BLaER1 (cell line): ENCODE results near the gene EPM2AIP1.

Experiments used
- H3K27ac ChIP-seq: shearing (Covaris generic); formaldehyde crosslinking; 2 replicates; pipeline ENCODE4 v1.8.1; 2022
- H3K27me3 ChIP-seq: shearing (Covaris generic); formaldehyde crosslinking; 2 replicates; pipeline ENCODE4 v1.8.1; 2022
- H3K36me3 ChIP-seq: shearing (Covaris generic); formaldehyde crosslinking; 2 replicates; pipeline ENCODE4 v1.8.1; 2022
- H3K4me1 ChIP-seq: shearing (Covaris generic); formaldehyde crosslinking; 2 replicates; pipeline ENCODE4 v1.8.1; 2022
- H3K4me2 ChIP-seq: shearing (Covaris generic); formaldehyde crosslinking; 2 replicates; pipeline ENCODE4 v1.8.1; 2022
- H3K4me3 ChIP-seq: shearing (Covaris generic); formaldehyde crosslinking; 2 replicates; pipeline ENCODE4 v1.8.1; 2022
- H3K9ac ChIP-seq: shearing (Covaris generic); formaldehyde crosslinking; 2 replicates; pipeline ENCODE4 v1.8.1; 2022
- H3K9me3 ChIP-seq: shearing (Covaris generic); formaldehyde crosslinking; 2 replicates; pipeline ENCODE4 v1.8.1; 2022
- H4K20me1 ChIP-seq: shearing (Covaris generic); formaldehyde crosslinking; 2 replicates; pipeline ENCODE4 v1.8.1; 2022
- Cebpa-rat ChIP-seq: shearing (Covaris generic); IDR thresholded peaks from 2 replicates; pipeline ENCODE4 v1.8.1; 2022

The EPM2AIP1 gene

DNA sequence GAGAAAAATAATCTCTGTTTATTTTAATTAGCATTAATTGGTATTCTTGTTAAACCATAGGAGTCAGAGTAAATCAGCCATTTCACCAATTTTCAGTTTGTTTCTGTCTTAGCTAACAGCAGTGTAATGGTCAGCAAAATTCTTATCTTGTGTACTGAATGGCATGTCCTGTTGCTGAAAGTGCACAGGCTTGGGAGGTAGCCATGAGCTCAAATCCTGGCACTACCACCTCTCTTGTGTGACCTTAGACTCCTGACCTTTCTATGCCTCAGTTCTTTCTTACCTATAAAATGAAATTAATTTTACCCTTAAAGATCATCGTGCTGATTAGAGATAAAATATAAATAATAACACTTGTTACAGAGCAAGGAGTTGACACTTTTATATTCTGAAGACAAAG lies 36.2 kb upstream of the EPM2AIP1 start:
- Histone ChIP-seq H3K27ac (no peak overlapping the region), H3K4me2 (no peak overlapping the region), H3K4me3 (no peak overlapping the region), H3K4me1 (peaks cover 20% of the 10 kb centered on the region), H3K9ac (no peak overlapping the region), H4K20me1 (no peaks in the 10 kb centered on the region), H3K36me3 (peaks cover 97% of the 10 kb centered on the region), H3K9me3 (peaks cover 2% of the 10 kb centered on the region), H3K27me3 (no peaks in the 10 kb centered on the region)
- TF ChIP-seq Cebpa-rat, result no peak

DNA sequence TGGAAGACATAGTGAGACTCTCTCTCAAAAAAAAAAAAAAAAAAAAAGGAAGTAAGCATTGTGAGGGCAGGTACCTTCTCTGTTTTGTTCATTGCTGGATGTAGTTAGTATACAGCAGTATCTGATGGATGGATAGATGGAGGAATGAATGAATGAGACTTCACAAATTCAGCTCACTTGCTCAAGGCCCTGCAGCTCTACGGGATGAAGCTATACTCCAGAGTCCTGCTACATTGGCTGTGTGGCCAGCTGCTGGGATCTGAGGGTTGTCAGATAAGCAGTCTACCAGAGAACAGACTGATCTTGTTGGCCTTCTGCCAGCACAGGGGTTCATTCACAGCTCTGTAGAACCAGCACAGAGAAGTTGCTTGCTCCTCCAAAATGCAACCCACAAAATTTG lies 35.4 kb upstream of the EPM2AIP1 start:
- no peak for TF ChIP-seq Cebpa-rat
- H3K9me3 ChIP-seq, result no peaks in the 10 kb centered on the region
- peaks cover 20% of the 10 kb centered on the region for H3K4me1 ChIP-seq
- no peak overlapping the region for H3K4me2 ChIP-seq
- no peak overlapping the region for H3K9ac ChIP-seq
- no peak overlapping the region for H3K4me3 ChIP-seq
- no peaks in the 10 kb centered on the region for H3K27me3 ChIP-seq
- no peak overlapping the region for H3K27ac ChIP-seq
- no peaks in the 10 kb centered on the region for H4K20me1 ChIP-seq
- peaks cover 96% of the 10 kb centered on the region for H3K36me3 ChIP-seq

DNA sequence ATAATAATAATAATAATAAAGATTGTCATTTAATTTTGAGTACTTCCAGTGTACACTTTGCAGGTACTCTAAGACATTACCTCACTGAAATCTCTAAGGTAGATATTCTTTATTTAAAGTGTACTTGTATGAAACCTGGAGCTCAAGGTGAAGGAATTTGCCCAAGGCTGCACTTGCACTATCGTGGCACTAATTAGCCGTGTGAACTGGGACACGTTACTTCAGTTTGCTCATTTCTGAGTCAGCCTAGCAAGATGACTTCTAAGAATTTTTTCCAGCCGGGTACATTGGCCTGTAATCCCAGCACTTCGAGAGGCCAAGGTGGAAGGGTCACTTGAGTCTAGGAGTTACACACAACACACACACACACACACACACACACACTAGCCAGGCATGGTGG lies 33.9 kb upstream of the EPM2AIP1 start:
- no peaks in the 10 kb centered on the region for H3K27me3 ChIP-seq
- H3K36me3 ChIP-seq, result peaks cover 96% of the 10 kb centered on the region
- no peak overlapping the region for H3K9ac ChIP-seq
- H3K4me2 ChIP-seq, result no peak overlapping the region
- H4K20me1 ChIP-seq, result no peaks in the 10 kb centered on the region
- no peak for TF ChIP-seq Cebpa-rat
- H3K9me3 ChIP-seq, result no peaks in the 10 kb centered on the region
- no peak overlapping the region for H3K27ac ChIP-seq
- no peak overlapping the region for H3K4me3 ChIP-seq
- peaks cover 20% of the 10 kb centered on the region for H3K4me1 ChIP-seq

DNA sequence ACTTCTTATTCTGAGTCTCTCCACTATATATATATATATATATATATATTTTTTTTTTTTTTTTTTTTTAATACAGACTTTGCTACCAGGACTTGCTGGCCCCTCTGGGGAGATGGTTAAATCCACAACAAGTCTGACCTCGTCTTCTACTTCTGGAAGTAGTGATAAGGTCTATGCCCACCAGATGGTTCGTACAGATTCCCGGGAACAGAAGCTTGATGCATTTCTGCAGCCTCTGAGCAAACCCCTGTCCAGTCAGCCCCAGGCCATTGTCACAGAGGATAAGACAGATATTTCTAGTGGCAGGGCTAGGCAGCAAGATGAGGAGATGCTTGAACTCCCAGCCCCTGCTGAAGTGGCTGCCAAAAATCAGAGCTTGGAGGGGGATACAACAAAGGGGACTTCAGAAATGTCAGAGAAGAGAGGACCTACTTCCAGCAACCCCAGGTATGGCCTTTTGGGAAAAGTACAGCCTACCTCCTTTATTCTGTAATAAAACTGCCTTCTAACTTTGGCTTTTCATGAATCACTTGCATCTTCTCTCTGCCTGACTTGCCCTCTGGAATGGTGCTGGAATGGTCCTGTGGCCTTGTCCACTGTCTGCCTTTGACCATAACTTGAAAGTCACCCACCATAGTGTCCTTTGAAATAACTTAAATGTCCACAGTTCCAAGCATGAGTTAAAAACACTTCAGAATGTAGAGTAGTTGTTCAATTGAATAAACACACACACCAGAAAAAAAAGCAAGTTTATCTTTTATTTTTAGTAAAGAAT lies 32.8 kb upstream of the EPM2AIP1 start:
- H3K4me1 ChIP-seq, result peaks cover 20% of the 10 kb centered on the region
- no peaks in the 10 kb centered on the region for H3K27me3 ChIP-seq
- H3K4me3 ChIP-seq, result no peak overlapping the region
- H3K36me3 ChIP-seq, result peaks cover 96% of the 10 kb centered on the region
- H3K4me2 ChIP-seq, result no peak overlapping the region
- no peaks in the 10 kb centered on the region for H4K20me1 ChIP-seq
- H3K9me3 ChIP-seq, result no peaks in the 10 kb centered on the region
- no peak for TF ChIP-seq Cebpa-rat
- no peak overlapping the region for H3K27ac ChIP-seq
- no peak overlapping the region for H3K9ac ChIP-seq

DNA sequence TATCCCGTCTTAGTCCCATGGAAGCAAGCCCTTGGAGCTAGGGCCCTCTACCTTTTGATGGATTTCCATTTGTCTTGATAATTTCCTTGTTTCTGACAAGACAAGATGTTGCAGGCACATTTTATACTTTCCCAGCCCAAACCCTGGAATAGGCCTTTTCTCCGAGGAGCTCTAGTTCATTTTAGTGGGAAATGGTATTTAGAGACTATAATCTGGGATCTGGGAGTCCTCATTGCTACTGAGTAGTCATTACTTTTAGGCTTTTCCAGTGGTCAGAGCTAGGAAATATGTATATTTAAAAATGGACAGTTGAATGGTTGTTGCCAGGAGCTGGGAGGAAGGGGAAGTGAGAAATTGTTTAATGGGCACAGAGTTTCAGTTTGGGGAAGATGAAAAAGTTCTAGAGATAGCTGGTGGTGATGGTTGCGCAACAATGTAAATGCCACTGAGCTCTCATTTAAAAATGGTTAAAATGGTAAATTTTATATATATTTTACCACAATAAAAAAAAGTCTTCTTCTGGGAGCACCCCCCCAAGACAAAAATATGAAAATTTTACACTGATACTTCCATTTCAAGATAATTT lies 32.0 kb upstream of the EPM2AIP1 start:
- H3K36me3 ChIP-seq, result peaks cover 96% of the 10 kb centered on the region

DNA sequence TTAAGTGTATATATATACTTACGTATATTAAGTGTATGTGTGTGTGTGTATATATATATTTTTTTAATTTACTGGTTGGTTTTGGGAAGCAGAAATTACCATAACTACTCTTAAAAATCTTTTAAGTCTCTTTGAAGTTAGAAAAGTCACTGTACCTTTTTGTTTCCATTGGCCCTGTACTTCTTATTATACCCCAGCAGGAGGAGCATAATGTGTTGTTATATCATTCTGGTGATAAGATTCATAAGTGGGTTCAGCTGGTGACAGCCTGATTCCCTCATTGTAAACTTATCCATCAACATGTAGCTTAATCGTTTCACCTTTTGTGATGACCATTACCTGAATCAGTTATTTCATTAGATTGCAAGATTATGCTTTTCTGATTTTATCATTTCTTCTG lies 31.2 kb upstream of the EPM2AIP1 start:
- H4K20me1 ChIP-seq, result no peaks in the 10 kb centered on the region
- TF ChIP-seq Cebpa-rat, result no peak
- H3K4me1 ChIP-seq, result peaks cover 7% of the 10 kb centered on the region
- no peak overlapping the region for H3K9ac ChIP-seq
- no peak overlapping the region for H3K27ac ChIP-seq
- no peak overlapping the region for H3K4me2 ChIP-seq
- H3K4me3 ChIP-seq, result no peak overlapping the region
- H3K27me3 ChIP-seq, result no peaks in the 10 kb centered on the region
- no peaks in the 10 kb centered on the region for H3K9me3 ChIP-seq
- peaks cover 96% of the 10 kb centered on the region for H3K36me3 ChIP-seq

More for the DNA sequence above, 32.0 kb upstream of the EPM2AIP1 start:
- Histone ChIP-seq H4K20me1 (no peaks in the 10 kb centered on the region), H3K9me3 (no peaks in the 10 kb centered on the region), H3K4me2 (peak overlapping the region; percentile 40; the same call in 1 of the 2 replicates), H3K9ac (no peak overlapping the region), H3K4me1 (peaks cover 11% of the 10 kb centered on the region), H3K4me3 (no peak overlapping the region), H3K27me3 (no peaks in the 10 kb centered on the region), H3K27ac (peak overlapping the region; percentile 22; the same call in 1 of the 2 replicates)
- peak; percentile 98 for TF ChIP-seq Cebpa-rat

DNA sequence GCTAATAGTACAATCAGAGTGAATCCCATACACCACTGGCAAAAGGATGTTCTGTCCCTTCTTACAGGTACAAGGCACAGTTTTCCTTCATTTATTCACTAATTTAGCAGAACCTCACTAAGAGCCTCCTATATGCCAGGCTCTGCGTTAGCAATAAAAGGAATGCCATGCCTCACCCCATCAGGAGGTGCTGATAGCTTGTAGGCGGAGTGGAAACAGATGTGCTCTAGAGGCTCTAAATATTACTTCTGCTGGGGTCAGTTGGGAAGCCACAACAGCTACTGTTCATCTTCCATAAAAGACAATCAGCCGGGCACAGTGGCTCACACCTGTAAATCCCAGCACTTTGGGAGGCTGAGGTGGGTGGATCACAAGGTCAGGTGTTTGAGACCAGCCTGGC lies 24.8 kb upstream of the EPM2AIP1 start:
- Histone ChIP-seq H3K27ac (no peak overlapping the region), H3K4me1 (no peaks in the 10 kb centered on the region), H3K9ac (no peak overlapping the region), H3K36me3 (peaks cover 97% of the 10 kb centered on the region), H3K4me2 (no peak overlapping the region), H3K27me3 (no peaks in the 10 kb centered on the region), H4K20me1 (no peaks in the 10 kb centered on the region), H3K4me3 (no peak overlapping the region), H3K9me3 (no peaks in the 10 kb centered on the region)
- no peak for TF ChIP-seq Cebpa-rat

DNA sequence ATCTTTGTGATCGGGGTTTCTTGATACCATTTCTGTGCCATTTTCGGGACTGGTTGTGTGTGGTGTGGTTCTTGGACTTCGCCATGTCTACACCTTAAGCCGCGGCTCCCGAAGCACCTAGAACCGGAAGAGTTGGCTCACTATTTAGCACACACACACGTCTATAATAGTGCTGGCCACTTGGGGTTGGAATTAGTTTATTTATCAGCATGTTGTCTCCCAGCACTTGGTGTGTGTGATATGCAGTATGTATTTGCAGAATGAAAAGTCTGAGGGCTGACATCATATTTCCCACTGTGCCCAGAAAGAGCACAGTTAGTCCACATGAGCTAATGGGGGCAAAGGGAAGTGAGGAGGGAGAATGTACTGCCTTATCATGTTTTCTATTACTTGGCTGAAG lies 24.0 kb upstream of the EPM2AIP1 start:
- TF ChIP-seq Cebpa-rat, result no peak
- Histone ChIP-seq H3K4me2 (no peak overlapping the region), H3K4me1 (no peaks in the 10 kb centered on the region), H3K9ac (no peak overlapping the region), H3K27ac (no peak overlapping the region), H4K20me1 (no peaks in the 10 kb centered on the region), H3K27me3 (no peaks in the 10 kb centered on the region), H3K4me3 (no peak overlapping the region), H3K9me3 (no peaks in the 10 kb centered on the region), H3K36me3 (peaks cover 97% of the 10 kb centered on the region)

DNA sequence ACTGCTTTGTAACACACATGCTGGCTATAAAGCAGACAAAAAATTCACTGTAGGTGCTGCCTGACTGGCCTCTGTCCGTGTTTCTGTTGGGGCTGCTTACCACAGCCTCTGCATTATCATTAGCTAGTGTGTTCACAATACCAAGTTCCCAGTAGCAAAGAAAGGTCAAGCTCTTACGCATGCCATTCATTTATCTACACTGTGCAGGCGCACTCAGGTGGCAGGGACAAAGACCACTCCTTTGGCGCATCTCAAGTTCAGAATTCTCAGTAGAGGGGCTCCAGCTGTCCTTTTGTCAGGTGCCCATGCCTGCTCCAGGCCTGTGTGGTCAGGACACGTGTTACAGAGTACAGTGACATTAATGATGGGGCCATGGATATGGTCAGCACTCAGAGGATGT lies 22.7 kb upstream of the EPM2AIP1 start:
- TF ChIP-seq Cebpa-rat, result no peak
- H3K27ac ChIP-seq, result no peak overlapping the region
- H3K4me3 ChIP-seq, result no peak overlapping the region
- peaks cover 97% of the 10 kb centered on the region for H3K36me3 ChIP-seq
- no peaks in the 10 kb centered on the region for H3K4me1 ChIP-seq
- H4K20me1 ChIP-seq, result no peaks in the 10 kb centered on the region
- no peaks in the 10 kb centered on the region for H3K9me3 ChIP-seq
- H3K9ac ChIP-seq, result no peak overlapping the region
- no peak overlapping the region for H3K4me2 ChIP-seq
- H3K27me3 ChIP-seq, result no peaks in the 10 kb centered on the region

DNA sequence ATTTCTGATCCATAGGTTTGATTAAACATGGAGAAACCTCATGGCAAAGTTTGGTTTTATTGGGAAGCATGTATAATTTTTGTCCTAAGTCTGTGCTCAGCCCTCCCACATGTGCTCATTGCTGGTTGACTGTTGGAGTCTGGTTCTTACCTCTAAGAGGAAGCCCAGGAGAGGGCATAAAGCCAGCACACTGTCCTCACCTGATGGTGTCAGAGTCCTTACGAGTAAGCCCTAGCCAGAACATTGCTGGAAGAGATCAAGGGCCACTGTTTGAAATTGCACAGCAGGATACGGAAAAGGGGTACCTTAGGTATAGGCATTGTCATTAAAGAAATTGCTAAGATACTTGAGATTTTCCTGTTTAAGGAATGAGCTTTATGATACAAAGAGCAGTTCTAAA lies 21.7 kb upstream of the EPM2AIP1 start:
- H3K4me3 ChIP-seq, result no peak overlapping the region
- no peaks in the 10 kb centered on the region for H3K9me3 ChIP-seq
- H3K4me1 ChIP-seq, result no peaks in the 10 kb centered on the region
- H3K27me3 ChIP-seq, result no peaks in the 10 kb centered on the region
- no peak overlapping the region for H3K27ac ChIP-seq
- no peaks in the 10 kb centered on the region for H4K20me1 ChIP-seq
- H3K36me3 ChIP-seq, result peaks cover 96% of the 10 kb centered on the region
- no peak overlapping the region for H3K9ac ChIP-seq
- TF ChIP-seq Cebpa-rat, result no peak
- no peak overlapping the region for H3K4me2 ChIP-seq
